ENCODE measurements around the gene FAM193B.
"Not testable (repeated sequence)": the region's sequence is repeated elsewhere in the genome, so short reads cannot be mapped to it uniquely, and the experiment has no call there.

The FAM193B gene

GRCh38 chr5:177594071-177594470 is 39.7 kb upstream of the FAM193B start:
- H3K27ac Mint-ChIP-seq, result no peak overlapping the region
- peaks cover 39% of the 10 kb centered on the region for H3K36me3 Mint-ChIP-seq (ENCODE audit: insufficient read depth)

GRCh38 chr5:177593511-177593910 is 39.1 kb upstream of the FAM193B start:
- Mint-ChIP-seq H3K27me3 (peaks cover 12 to 23% of the 10 kb centered on the region in 2 donors), H3K4me1 (ENCODE audit: low read depth in 2 of 2) (peaks cover 10 to 16% of the 10 kb centered on the region in 2 donors), H3K27ac (peak overlapping the region in 1 of 2 donors; percentile 94), H3K9me3 (no peaks in the 10 kb centered on the region), H3K4me3 (peak overlapping the region; percentile 92 to 93), H3K36me3 (ENCODE audit: insufficient read depth) (peaks cover 38% of the 10 kb centered on the region)
- ATAC-seq (replicated peaks) (no peak), DNase-seq (no peak)

More at GRCh38 chr5:177594071-177594470, 39.7 kb upstream of the FAM193B start:
- H3K27me3 Mint-ChIP-seq, result peaks cover 12 to 18% of the 10 kb centered on the region in 2 donors
- DNase-seq, result no peak
- no peak overlapping the region for H3K4me3 Mint-ChIP-seq
- ATAC-seq (replicated peaks), result no peak
- peaks cover 11 to 22% of the 10 kb centered on the region in 2 donors for H3K4me1 Mint-ChIP-seq (ENCODE audit: low read depth in 2 of 2)
- H3K9me3 Mint-ChIP-seq, result no peaks in the 10 kb centered on the region

- H3K4me1 Mint-ChIP-seq (ENCODE audit: low read depth in 2 of 2), result peaks cover 8 to 14% of the 10 kb centered on the region in 2 donors
- H3K27me3 Mint-ChIP-seq, result peaks cover 12 to 30% of the 10 kb centered on the region in 2 donors
- no peak for ATAC-seq (replicated peaks)
- H3K9me3 Mint-ChIP-seq, result no peaks in the 10 kb centered on the region
- H3K27ac Mint-ChIP-seq, result peak overlapping the region; percentile 86 to 94
- peak overlapping the region; percentile 92 to 93 for H3K4me3 Mint-ChIP-seq
- peaks cover 35% of the 10 kb centered on the region for H3K36me3 Mint-ChIP-seq (ENCODE audit: insufficient read depth)
- DNase-seq, result no peak
These were observed 38.5 kb upstream of the FAM193B start for GRCh38 chr5:177592905-177593304.

- ATAC-seq (replicated peaks) (peak; percentile 97), DNase-seq (peak; percentile 79 to 86 (median 81))
- H3K27me3 Mint-ChIP-seq, result peaks cover 12 to 33% of the 10 kb centered on the region in 2 donors
- peak within 1 kb of the TSS; percentile 92 to 93 for H3K4me3 Mint-ChIP-seq
- peak within 1 kb of the TSS; percentile 86 to 94 for H3K27ac Mint-ChIP-seq
- peaks cover 8 to 14% of the 10 kb centered on the region in 2 donors for H3K4me1 Mint-ChIP-seq (ENCODE audit: low read depth in 2 of 2)
- H3K36me3 Mint-ChIP-seq (ENCODE audit: insufficient read depth), result peaks cover 33% of the 10 kb centered on the region
- H3K9me3 Mint-ChIP-seq, result no peaks in the 10 kb centered on the region
These were observed 37.9 kb upstream of the FAM193B start, which contains the start of gene TMED9 for GRCh38 chr5:177592010-177592834. Gene TMED9 (plus strand): TSS chr5:177592203. CDS start chr5:177592215, 12 bp downstream.

GRCh38 chr5:177591690-177592009 is 37.3 kb upstream of the FAM193B start:
- H3K4me1 Mint-ChIP-seq (ENCODE audit: low read depth in 2 of 2), result peaks cover 8 to 14% of the 10 kb centered on the region in 2 donors
- H3K9me3 Mint-ChIP-seq, result no peaks in the 10 kb centered on the region
- no peak for ATAC-seq (replicated peaks)
- H3K27me3 Mint-ChIP-seq, result peaks cover 12 to 33% of the 10 kb centered on the region in 2 donors
- no peak for DNase-seq
- H3K36me3 Mint-ChIP-seq (ENCODE audit: insufficient read depth), result peaks cover 33% of the 10 kb centered on the region
- peak overlapping the region; percentile 92 to 93 for H3K4me3 Mint-ChIP-seq
- peak overlapping the region; percentile 86 to 94 for H3K27ac Mint-ChIP-seq

GRCh38 chr5:177590406-177590805 is 36.0 kb upstream of the FAM193B start:
- no peak for ATAC-seq (replicated peaks)
- Mint-ChIP-seq H3K36me3 (ENCODE audit: insufficient read depth) (peaks cover 28% of the 10 kb centered on the region), H3K27ac (no peak overlapping the region), H3K27me3 (peaks cover 17 to 40% of the 10 kb centered on the region in 2 donors), H3K9me3 (no peaks in the 10 kb centered on the region), H3K4me1 (ENCODE audit: low read depth in 2 of 2) (peaks cover 8 to 14% of the 10 kb centered on the region in 2 donors), H3K4me3 (no peak overlapping the region)
- no peak for DNase-seq

- H3K27ac Mint-ChIP-seq, result no peak overlapping the region
- H3K4me1 Mint-ChIP-seq (ENCODE audit: low read depth in 2 of 2), result peaks cover 6 to 12% of the 10 kb centered on the region in 2 donors
- no peaks in the 10 kb centered on the region for H3K9me3 Mint-ChIP-seq
- no peak overlapping the region for H3K4me3 Mint-ChIP-seq
- H3K36me3 Mint-ChIP-seq (ENCODE audit: insufficient read depth), result peaks cover 10% of the 10 kb centered on the region
- ATAC-seq (replicated peaks), result no peak
- DNase-seq, result no peak
- peaks cover 35 to 53% of the 10 kb centered on the region in 2 donors for H3K27me3 Mint-ChIP-seq
These were observed 34.1 kb upstream of the FAM193B start for GRCh38 chr5:177588413-177588909.

GRCh38 chr5:177578316-177578715 is 24.0 kb upstream of the FAM193B start:
- ATAC-seq (replicated peaks) (no peak), DNase-seq (no peak)
- H3K36me3 Mint-ChIP-seq (ENCODE audit: insufficient read depth), result peaks cover 9% of the 10 kb centered on the region
- no peak overlapping the region for H3K27ac Mint-ChIP-seq
- H3K4me1 Mint-ChIP-seq (ENCODE audit: low read depth in 2 of 2), result no peaks in the 10 kb centered on the region
- peaks cover 0 to 5% of the 10 kb centered on the region in 2 donors for H3K27me3 Mint-ChIP-seq
- no peaks in the 10 kb centered on the region for H3K9me3 Mint-ChIP-seq
- H3K4me3 Mint-ChIP-seq, result no peak overlapping the region

GRCh38 chr5:177576169-177576568 is 21.8 kb upstream of the FAM193B start:
- H3K27ac Mint-ChIP-seq, result no peak overlapping the region

GRCh38 chr5:177575488-177575887 is 21.1 kb upstream of the FAM193B start:
- H3K27ac Mint-ChIP-seq, result no peak overlapping the region
- DNase-seq (no peak), ATAC-seq (replicated peaks) (no peak)
- peaks cover 7% of the 10 kb centered on the region for H3K36me3 Mint-ChIP-seq (ENCODE audit: insufficient read depth)
- peaks cover 0 to 5% of the 10 kb centered on the region in 2 donors for H3K27me3 Mint-ChIP-seq
- no peaks in the 10 kb centered on the region for H3K9me3 Mint-ChIP-seq
- H3K4me3 Mint-ChIP-seq, result no peak overlapping the region
- H3K4me1 Mint-ChIP-seq (ENCODE audit: low read depth in 2 of 2), result no peaks in the 10 kb centered on the region

More at GRCh38 chr5:177576169-177576568, 21.8 kb upstream of the FAM193B start:
- Mint-ChIP-seq H3K4me3 (no peak overlapping the region), H3K4me1 (ENCODE audit: low read depth in 2 of 2) (no peaks in the 10 kb centered on the region), H3K36me3 (ENCODE audit: insufficient read depth) (peaks cover 4% of the 10 kb centered on the region), H3K27me3 (peaks cover 0 to 5% of the 10 kb centered on the region in 2 donors), H3K9me3 (no peaks in the 10 kb centered on the region)
- ATAC-seq (replicated peaks) (no peak), DNase-seq (no peak)

- Mint-ChIP-seq H3K9me3 (no peaks in the 10 kb centered on the region), H3K27ac (no peak overlapping the region), H3K4me3 (no peak overlapping the region), H3K27me3 (peaks cover 13 to 38% of the 10 kb centered on the region in 2 donors), H3K36me3 (ENCODE audit: insufficient read depth) (peaks cover 2% of the 10 kb centered on the region), H3K4me1 (ENCODE audit: low read depth in 2 of 2) (no peaks in the 10 kb centered on the region)
- DNase-seq, result no peak
- no peak for ATAC-seq (replicated peaks)
These were observed 15.5 kb upstream of the FAM193B start for GRCh38 chr5:177569894-177570293.

GRCh38 chr5:177568326-177568725 is 14.0 kb upstream of the FAM193B start:
- Mint-ChIP-seq H3K9me3 (no peaks in the 10 kb centered on the region), H3K4me3 (no peak overlapping the region), H3K4me1 (ENCODE audit: low read depth in 2 of 2) (no peaks in the 10 kb centered on the region), H3K27me3 (peaks cover 13 to 44% of the 10 kb centered on the region in 2 donors), H3K36me3 (ENCODE audit: insufficient read depth) (peaks cover 2% of the 10 kb centered on the region), H3K27ac (no peak overlapping the region)
- ATAC-seq (replicated peaks) (no peak), DNase-seq (no peak)

- Mint-ChIP-seq H3K4me1 (ENCODE audit: low read depth in 2 of 2) (no peaks in the 10 kb centered on the region), H3K9me3 (no peaks in the 10 kb centered on the region), H3K36me3 (ENCODE audit: insufficient read depth) (no peaks in the 10 kb centered on the region), H3K4me3 (no peak overlapping the region), H3K27me3 (peaks cover 13 to 44% of the 10 kb centered on the region in 2 donors), H3K27ac (no peak overlapping the region)
- DNase-seq (no peak), ATAC-seq (replicated peaks) (no peak)
These were observed 10.7 kb upstream of the FAM193B start for GRCh38 chr5:177565046-177565445.

- not testable (repeated sequence) for DNase-seq; H3K36me3 Mint-ChIP-seq (ENCODE audit: insufficient read depth); H3K27me3 Mint-ChIP-seq; H3K9me3 Mint-ChIP-seq; H3K27ac Mint-ChIP-seq; H3K4me3 Mint-ChIP-seq; H3K4me1 Mint-ChIP-seq (ENCODE audit: low read depth in 2 of 2); ATAC-seq (replicated peaks)
These were observed 5.1 kb upstream of the FAM193B start for GRCh38 chr5:177559446-177559941.
